H9 (cell line): Measurements from ENCODE around the gene SLC17A2. TPM values are rescaled to one million over a fixed set of nuclear protein-coding genes. Genes with fewer than 3 reads are reported as not detected.

Experiments used
- DNase-seq: peaks from one replicate; pipeline ENCODE4 v3.0.0-alpha.2; 2017
- H2AFZ ChIP-seq: one replicate; pipeline ENCODE4 v1.6.1; 2013; ENCODE audit warnings: mild to moderate bottlenecking, low read length, control low read depth, moderate library complexity
- H2AK5ac ChIP-seq: 2 replicates; pipeline ENCODE4 v1.6.1; 2013; ENCODE audit warnings: low read length, control low read depth, mixed read lengths; ENCODE audit not compliant: insufficient read length
- H2BK120ac ChIP-seq: one replicate; pipeline ENCODE4 v1.6.1; 2013; ENCODE audit warnings: low read depth, mild to moderate bottlenecking, low read length, control low read depth, inconsistent platforms; ENCODE audit not compliant: poor library complexity, severe bottlenecking
- H2BK12ac ChIP-seq: 2 replicates; pipeline ENCODE4 v1.6.1; 2013; ENCODE audit warnings: low read length, control low read depth, mixed read lengths, low read depth; ENCODE audit not compliant: insufficient read length
- H2BK15ac ChIP-seq: 2 replicates; pipeline ENCODE4 v1.6.1; 2013; ENCODE audit warnings: low read depth, low read length, control low read depth
- H2BK20ac ChIP-seq: one replicate; pipeline ENCODE4 v1.6.1; 2013; ENCODE audit warnings: low read depth, mild to moderate bottlenecking, low read length, control low read depth, inconsistent platforms; ENCODE audit not compliant: poor library complexity, severe bottlenecking
- H2BK5ac ChIP-seq: 2 replicates; pipeline ENCODE4 v1.6.1; 2013; ENCODE audit warnings: low read length, control low read depth, mixed read lengths; ENCODE audit not compliant: insufficient read length
- H3K14ac ChIP-seq: 2 replicates; pipeline ENCODE4 v1.6.1; 2013; ENCODE audit warnings: low read length, control low read depth; ENCODE audit not compliant: insufficient read depth
- H3K18ac ChIP-seq: 2 replicates; pipeline ENCODE4 v1.6.1; 2013; ENCODE audit warnings: low read depth, mild to moderate bottlenecking, mixed read lengths, low read length, control low read depth; ENCODE audit not compliant: insufficient read length
- H3K23ac ChIP-seq: 2 replicates; pipeline ENCODE4 v1.6.1; 2013; ENCODE audit warnings: low read length, control low read depth, mixed read lengths, low read depth; ENCODE audit not compliant: insufficient read length
- H3K23me2 ChIP-seq: 2 replicates; pipeline ENCODE4 v1.6.1; 2013; ENCODE audit warnings: low read depth, mild to moderate bottlenecking, mixed read lengths, low read length, control low read depth; ENCODE audit not compliant: insufficient read length, poor library complexity, severe bottlenecking
- H3K27ac ChIP-seq: 2 replicates; pipeline ENCODE4 v1.5.1; 2013; ENCODE audit warnings: low read length, control low read depth, mixed read lengths, low read depth; ENCODE audit not compliant: insufficient read length
- H3K27me3 ChIP-seq: 2 replicates; pipeline ENCODE4 v1.6.1; 2013; ENCODE audit warnings: low read length, control low read depth, inconsistent platforms; ENCODE audit not compliant: insufficient read depth
- H3K4ac ChIP-seq: 2 replicates; pipeline ENCODE4 v1.6.1; 2013; ENCODE audit warnings: low read depth, mild to moderate bottlenecking, control low read depth, inconsistent platforms, low read length, moderate library complexity
- H3K4me1 ChIP-seq: 2 replicates; pipeline ENCODE4 v1.6.1; 2013; ENCODE audit warnings: low read length, control low read depth, inconsistent platforms; ENCODE audit not compliant: insufficient read depth
- H3K4me2 ChIP-seq: 2 replicates; pipeline ENCODE4 v1.6.1; 2013; ENCODE audit warnings: low read length, control low read depth, mixed read lengths; ENCODE audit not compliant: insufficient read length, insufficient read depth
- H3K56ac ChIP-seq: 2 replicates; pipeline ENCODE4 v1.6.1; 2013; ENCODE audit warnings: low read depth, mild to moderate bottlenecking, mixed read lengths, low read length, control low read depth; ENCODE audit not compliant: insufficient read length
- H3K79me1 ChIP-seq: 2 replicates; pipeline ENCODE4 v1.6.1; 2013; ENCODE audit warnings: low read depth, mild to moderate bottlenecking, moderate library complexity, low read length, control low read depth, inconsistent platforms; ENCODE audit not compliant: insufficient read depth, poor library complexity, severe bottlenecking
- H3K79me2 ChIP-seq: 2 replicates; pipeline ENCODE4 v1.6.1; 2013; ENCODE audit warnings: low read length, control low read depth, inconsistent platforms; ENCODE audit not compliant: insufficient read depth
- H3K9ac ChIP-seq: 2 replicates; pipeline ENCODE4 v1.6.1; 2013; ENCODE audit warnings: low read length, control low read depth, mixed read lengths; ENCODE audit not compliant: insufficient read length; ENCODE audit errors: extremely low read depth
- H3K9me3 ChIP-seq: one replicate; pipeline ENCODE4 v1.6.1; 2013; ENCODE audit warnings: low read depth, low read length, inconsistent platforms; ENCODE audit not compliant: control insufficient read depth
- H3T11ph ChIP-seq: one replicate; pipeline ENCODE4 v1.6.1; 2013; ENCODE audit warnings: mild to moderate bottlenecking, low read length, control low read depth, inconsistent platforms
- H4K20me1 ChIP-seq: one replicate; pipeline ENCODE4 v1.6.1; 2013; ENCODE audit not compliant: control insufficient read depth, insufficient read length, insufficient read depth
- H4K5ac ChIP-seq: 2 replicates; pipeline ENCODE4 v1.6.1; 2013; ENCODE audit warnings: low read depth, mild to moderate bottlenecking, mixed read lengths, low read length, control low read depth; ENCODE audit not compliant: insufficient read length
- H4K8ac ChIP-seq: replicated peaks from 2 replicates; pipeline ENCODE4 v1.6.1; 2013; ENCODE audit warnings: low read length, control low read depth, mixed read lengths, low read depth; ENCODE audit not compliant: insufficient read length
- H4K91ac ChIP-seq: 2 replicates; pipeline ENCODE4 v1.6.1; 2013; ENCODE audit warnings: low read depth, mild to moderate bottlenecking, moderate library complexity, mixed read lengths, low read length, control low read depth; ENCODE audit not compliant: insufficient read length
- H3K27ac Mint-ChIP-seq, 3 experiments: 2 replicates in 2 of 3; 3 replicates in 1 of 3; pipeline ENCODE4 v1.8.0; 2020 to 2021; ENCODE audit warnings: mixed read lengths in 3 of 3, mild to moderate bottlenecking in 1 of 3, moderate library complexity in 1 of 3
- H3K27me3 Mint-ChIP-seq: 2 replicates; pipeline ENCODE4 v1.8.0; 2021; ENCODE audit warnings: low read depth, mild to moderate bottlenecking, moderate library complexity, mixed read lengths
- H3K36me3 Mint-ChIP-seq, 3 experiments: 2 replicates in 2 of 3; 3 replicates in 1 of 3; pipeline ENCODE4 v1.8.0; 2020 to 2021; ENCODE audit warnings: low read depth in 3 of 3, mixed read lengths in 3 of 3; ENCODE audit not compliant: insufficient read depth in 1 of 3
- H3K4me1 Mint-ChIP-seq, 2 experiments: 2 replicates each; pipeline ENCODE4 v1.8.0; 2020; ENCODE audit warnings: mixed read lengths in 2 of 2
- H3K4me3 Mint-ChIP-seq, 2 experiments: 2 replicates in 1 of 2; 3 replicates in 1 of 2; pipeline ENCODE4 v1.8.0; 2020 to 2021; ENCODE audit warnings: mild to moderate bottlenecking in 2 of 2, mixed read lengths in 2 of 2, moderate library complexity in 1 of 2
- H3K9me3 Mint-ChIP-seq, 2 experiments: 2 replicates in 1 of 2; 3 replicates in 1 of 2; pipeline ENCODE4 v1.8.0; 2020; ENCODE audit warnings: mild to moderate bottlenecking in 2 of 2, mixed read lengths in 2 of 2, moderate library complexity in 1 of 2
- WGBS: extraction: QIAGEN DNeasy Blood & Tissue Kit; methylation state at CpG from one replicate; pipeline ENCODE4 v1.1.7; 2013; ENCODE audit warnings: missing lambda C conversion rate, low lambda C conversion rate, mixed read lengths; ENCODE audit not compliant: insufficient read length; ENCODE audit errors: extremely low coverage; 5-methylcytosine and 5-hydroxymethylcytosine counted together
- total RNA-seq: library from RNA; stranded (reverse); gene quantifications from 2 replicates; pipeline ENCODE4 v1.2.1, GENCODE V29; 2021
- TF ChIP-seq, protein P1 (sequence below): fragments of 200-600 bp; sonication (generic); conservative IDR thresholded peaks from 3 replicates; pipeline ENCODE4 v1.8.0; 2021; ENCODE audit warnings: antibody characterized with exemption, mild to moderate bottlenecking

SLC17A2 gene
- total RNA-seq, 1 experiment from 2014 or later = not detected

DNA sequence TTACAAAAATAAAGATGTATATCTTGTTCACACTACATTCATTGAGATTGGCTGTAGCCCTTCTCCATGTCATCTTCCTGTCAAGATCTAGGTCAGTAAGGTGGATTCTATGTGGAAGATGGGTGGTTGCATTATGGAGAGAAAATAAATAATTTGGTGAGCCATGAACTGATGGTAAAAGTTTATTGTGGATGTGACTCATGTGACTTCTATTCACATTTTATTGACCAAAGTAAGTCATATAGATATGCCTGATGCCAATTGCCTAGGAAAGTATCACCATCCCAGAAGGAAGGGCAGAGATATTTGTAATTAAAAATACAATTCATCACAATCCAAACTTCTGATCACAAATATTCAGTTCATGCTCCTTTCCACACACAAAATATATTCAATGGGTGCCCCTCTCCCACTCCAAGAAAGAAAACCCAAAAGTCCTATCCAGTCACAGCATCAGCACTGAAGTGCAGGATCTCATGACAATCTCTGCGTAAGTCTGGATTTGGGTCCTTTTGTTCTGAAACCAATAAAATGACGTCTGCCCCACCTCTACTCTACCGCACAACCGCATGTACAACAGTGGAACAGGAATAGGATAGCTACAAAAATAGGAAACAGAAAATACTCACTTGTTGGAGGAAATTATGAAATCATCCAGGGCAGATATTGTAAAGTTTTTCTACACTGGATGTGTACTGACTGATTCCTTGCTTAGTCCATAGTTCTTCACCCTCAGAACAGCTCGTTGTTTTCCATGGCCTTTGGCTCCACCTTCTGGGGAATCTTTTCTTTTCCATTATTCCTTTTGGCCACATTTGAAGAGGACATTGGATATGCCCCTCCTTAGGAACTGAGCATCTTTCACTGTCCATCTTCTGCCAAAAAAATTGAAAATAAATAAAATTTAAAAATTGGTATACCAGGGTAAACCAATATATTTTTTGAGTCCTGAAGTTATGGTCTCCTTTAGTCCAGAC is 40.3 kb downstream of the SLC17A2 start:
- Histone ChIP-seq H3K56ac (no peak overlapping the region), H2BK5ac (no peak overlapping the region), H3K4ac (no peak overlapping the region), H3K4me2 (no peak overlapping the region), H2AFZ (no peak overlapping the region), H3K9ac (no peak overlapping the region), H3K23ac (no peak overlapping the region), H2BK12ac (no peak overlapping the region), H3K4me1 (no peaks in the 10 kb centered on the region), H2BK15ac (no peak overlapping the region), H4K20me1 (no peaks in the 10 kb centered on the region), H4K5ac (no peak overlapping the region), H3K79me1 (no peaks in the 10 kb centered on the region), H4K8ac (no peak overlapping the region), H3K9me3 (no peaks in the 10 kb centered on the region), H3K79me2 (no peaks in the 10 kb centered on the region), H2AK5ac (no peak overlapping the region), H3K14ac (no peak overlapping the region), H2BK20ac (no peak overlapping the region), H3K27me3 (no peaks in the 10 kb centered on the region), H3K27ac (no peak overlapping the region), H3T11ph (no peak overlapping the region), H2BK120ac (no peak overlapping the region), H4K91ac (no peak overlapping the region), H3K23me2 (no peaks in the 10 kb centered on the region), H3K18ac (no peak overlapping the region)
- Mint-ChIP-seq H3K27me3 (no peaks in the 10 kb centered on the region), H3K4me3 (no peak overlapping the region), H3K4me1 (peaks cover 2 to 3% of the 10 kb centered on the region in 2 experiments; a peak in 2 of 4 replicates), H3K27ac (no peak overlapping the region), H3K9me3 (no peaks in the 10 kb centered on the region; a peak in 1 of 5 replicates), H3K36me3 (no peaks in the 10 kb centered on the region)
- no peak for DNase-seq
- TF ChIP-seq, protein P1, sequence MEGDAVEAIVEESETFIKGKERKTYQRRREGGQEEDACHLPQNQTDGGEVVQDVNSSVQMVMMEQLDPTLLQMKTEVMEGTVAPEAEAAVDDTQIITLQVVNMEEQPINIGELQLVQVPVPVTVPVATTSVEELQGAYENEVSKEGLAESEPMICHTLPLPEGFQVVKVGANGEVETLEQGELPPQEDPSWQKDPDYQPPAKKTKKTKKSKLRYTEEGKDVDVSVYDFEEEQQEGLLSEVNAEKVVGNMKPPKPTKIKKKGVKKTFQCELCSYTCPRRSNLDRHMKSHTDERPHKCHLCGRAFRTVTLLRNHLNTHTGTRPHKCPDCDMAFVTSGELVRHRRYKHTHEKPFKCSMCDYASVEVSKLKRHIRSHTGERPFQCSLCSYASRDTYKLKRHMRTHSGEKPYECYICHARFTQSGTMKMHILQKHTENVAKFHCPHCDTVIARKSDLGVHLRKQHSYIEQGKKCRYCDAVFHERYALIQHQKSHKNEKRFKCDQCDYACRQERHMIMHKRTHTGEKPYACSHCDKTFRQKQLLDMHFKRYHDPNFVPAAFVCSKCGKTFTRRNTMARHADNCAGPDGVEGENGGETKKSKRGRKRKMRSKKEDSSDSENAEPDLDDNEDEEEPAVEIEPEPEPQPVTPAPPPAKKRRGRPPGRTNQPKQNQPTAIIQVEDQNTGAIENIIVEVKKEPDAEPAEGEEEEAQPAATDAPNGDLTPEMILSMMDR = peak; percentile 75
- no CpG with 5 or more reads among the region's 5 CpGs for WGBS
